OCI-LY1 (cell line): Measurements from ENCODE around the gene MEPCE.

Source experiments
- EZH2 ChIP-seq: fragments of 200-600 bp; sonication (generic), shearing (Covaris generic); IDR thresholded peaks from 2 replicates; pipeline ENCODE4 v1.8.0; 2017; ENCODE audit warnings: borderline replicate concordance, mixed run types, mild to moderate bottlenecking, antibody characterized with exemption, low read length, moderate library complexity, mixed read lengths
- TF ChIP-seq, protein P1 (sequence below): fragments of 200-600 bp; sonication (generic), shearing (Covaris generic); IDR thresholded peaks from 2 replicates; pipeline ENCODE4 v1.5.1; 2017; ENCODE audit warnings: mild to moderate bottlenecking, antibody characterized with exemption, low read length, moderate library complexity, mixed read lengths

DNA sequence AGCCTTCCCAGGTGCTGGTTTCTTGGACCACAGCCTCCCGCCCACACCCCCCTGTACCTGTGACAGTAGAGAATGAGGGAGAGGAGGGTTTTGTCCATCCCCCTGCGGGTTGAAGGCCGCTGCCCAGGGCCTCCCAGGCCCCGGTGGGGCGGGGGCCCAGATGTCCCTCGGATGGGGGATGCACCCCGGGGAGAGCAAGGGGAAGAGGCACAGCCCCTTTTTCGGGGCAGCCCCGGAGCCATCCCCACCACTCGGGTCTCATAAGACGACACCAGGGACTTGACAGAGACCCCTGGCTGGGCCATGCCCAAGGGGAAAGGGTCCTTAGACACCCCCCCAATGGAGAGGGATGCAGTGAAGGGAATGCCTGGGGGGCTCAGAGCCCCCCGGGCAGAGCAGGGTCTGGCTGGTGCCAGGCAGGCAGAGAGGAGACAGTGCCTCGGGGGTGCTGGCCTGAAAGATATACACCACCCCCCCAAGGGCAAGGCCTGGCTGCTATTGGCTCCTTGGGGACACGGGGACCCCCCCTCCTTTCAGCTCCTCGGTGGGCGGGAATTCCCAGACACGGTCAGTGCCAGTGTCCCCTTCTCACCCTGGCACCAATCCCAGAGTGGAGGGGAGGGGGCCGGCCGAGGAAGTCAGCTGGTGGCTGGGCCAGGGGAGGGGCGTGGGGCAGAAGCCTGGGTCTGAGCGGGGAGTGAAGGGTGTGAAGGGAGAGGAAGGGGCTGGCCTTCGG lies 38.2 kb downstream of the MEPCE start:
- TF ChIP-seq, protein P1, sequence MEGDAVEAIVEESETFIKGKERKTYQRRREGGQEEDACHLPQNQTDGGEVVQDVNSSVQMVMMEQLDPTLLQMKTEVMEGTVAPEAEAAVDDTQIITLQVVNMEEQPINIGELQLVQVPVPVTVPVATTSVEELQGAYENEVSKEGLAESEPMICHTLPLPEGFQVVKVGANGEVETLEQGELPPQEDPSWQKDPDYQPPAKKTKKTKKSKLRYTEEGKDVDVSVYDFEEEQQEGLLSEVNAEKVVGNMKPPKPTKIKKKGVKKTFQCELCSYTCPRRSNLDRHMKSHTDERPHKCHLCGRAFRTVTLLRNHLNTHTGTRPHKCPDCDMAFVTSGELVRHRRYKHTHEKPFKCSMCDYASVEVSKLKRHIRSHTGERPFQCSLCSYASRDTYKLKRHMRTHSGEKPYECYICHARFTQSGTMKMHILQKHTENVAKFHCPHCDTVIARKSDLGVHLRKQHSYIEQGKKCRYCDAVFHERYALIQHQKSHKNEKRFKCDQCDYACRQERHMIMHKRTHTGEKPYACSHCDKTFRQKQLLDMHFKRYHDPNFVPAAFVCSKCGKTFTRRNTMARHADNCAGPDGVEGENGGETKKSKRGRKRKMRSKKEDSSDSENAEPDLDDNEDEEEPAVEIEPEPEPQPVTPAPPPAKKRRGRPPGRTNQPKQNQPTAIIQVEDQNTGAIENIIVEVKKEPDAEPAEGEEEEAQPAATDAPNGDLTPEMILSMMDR = no peak
- TF ChIP-seq EZH2 = no peak
